HG03025 (cell line): ENCODE measurements around the gene PSMD1.

Experiments used
- ATAC-seq: cut with Tn5 transposase; IDR thresholded peaks from one replicate; pipeline ENCODE4 v1.9.1; 2021; ENCODE audit warnings: mild to moderate bottlenecking, moderate library complexity; ENCODE audit not compliant: unreplicated experiment, low FRiP score

Gene PSMD1

GRCh38 chr2:231034291-231034882 is 22.3 kb upstream of the PSMD1 start:
- no peak for ATAC-seq

- ATAC-seq, result no peak
Observed at GRCh38 chr2:231036131-231036530, 20.5 kb upstream of the PSMD1 start.

- no peak for ATAC-seq
Observed at GRCh38 chr2:231036578-231037106, 20.0 kb upstream of the PSMD1 start.

GRCh38 chr2:231037202-231037730 is 19.4 kb upstream of the PSMD1 start, which contains the start of gene C2orf72:
Gene C2orf72, plus strand, starts transcription at chr2:231037523. Its CDS starts 43 bp downstream, at chr2:231037566.
- no peak for ATAC-seq

GRCh38 chr2:231037731-231038482 is 18.8 kb upstream of the PSMD1 start:
- no peak for ATAC-seq

- no peak for ATAC-seq
Observed at GRCh38 chr2:231038483-231039293, 18.0 kb upstream of the PSMD1 start.

- ATAC-seq, result no peak
Observed at GRCh38 chr2:231039294-231039664, 17.4 kb upstream of the PSMD1 start.

- no peak for ATAC-seq
Observed at GRCh38 chr2:231039821-231040364, 16.8 kb upstream of the PSMD1 start.

- ATAC-seq, result no peak
Observed at GRCh38 chr2:231041061-231041689, 15.5 kb upstream of the PSMD1 start.

- no peak for ATAC-seq
Observed at GRCh38 chr2:231043796-231044195, 12.9 kb upstream of the PSMD1 start.

GRCh38 chr2:231046916-231047273 is 9.8 kb upstream of the PSMD1 start:
- no peak for ATAC-seq

- ATAC-seq, result no peak
Observed at GRCh38 chr2:231047274-231047922, 9.3 kb upstream of the PSMD1 start.

- ATAC-seq, result no peak
Observed at GRCh38 chr2:231047923-231048915, 8.4 kb upstream of the PSMD1 start.

GRCh38 chr2:231049286-231050017 is 7.2 kb upstream of the PSMD1 start:
- no peak for ATAC-seq

GRCh38 chr2:231050018-231050901 is 6.4 kb upstream of the PSMD1 start:
- ATAC-seq, result no peak

GRCh38 chr2:231051116-231051515 is 5.6 kb upstream of the PSMD1 start:
- ATAC-seq, result no peak
